HG03469 (cell line): ENCODE measurements around the gene EMILIN1.

ENCODE experiments used
- ATAC-seq: cut with Tn5 transposase; IDR thresholded peaks from one replicate; pipeline ENCODE4 v1.9.1; 2021; ENCODE audit warnings: mild to moderate bottlenecking, moderate library complexity, moderate number of reproducible peaks; ENCODE audit not compliant: unreplicated experiment

Gene EMILIN1

DNA sequence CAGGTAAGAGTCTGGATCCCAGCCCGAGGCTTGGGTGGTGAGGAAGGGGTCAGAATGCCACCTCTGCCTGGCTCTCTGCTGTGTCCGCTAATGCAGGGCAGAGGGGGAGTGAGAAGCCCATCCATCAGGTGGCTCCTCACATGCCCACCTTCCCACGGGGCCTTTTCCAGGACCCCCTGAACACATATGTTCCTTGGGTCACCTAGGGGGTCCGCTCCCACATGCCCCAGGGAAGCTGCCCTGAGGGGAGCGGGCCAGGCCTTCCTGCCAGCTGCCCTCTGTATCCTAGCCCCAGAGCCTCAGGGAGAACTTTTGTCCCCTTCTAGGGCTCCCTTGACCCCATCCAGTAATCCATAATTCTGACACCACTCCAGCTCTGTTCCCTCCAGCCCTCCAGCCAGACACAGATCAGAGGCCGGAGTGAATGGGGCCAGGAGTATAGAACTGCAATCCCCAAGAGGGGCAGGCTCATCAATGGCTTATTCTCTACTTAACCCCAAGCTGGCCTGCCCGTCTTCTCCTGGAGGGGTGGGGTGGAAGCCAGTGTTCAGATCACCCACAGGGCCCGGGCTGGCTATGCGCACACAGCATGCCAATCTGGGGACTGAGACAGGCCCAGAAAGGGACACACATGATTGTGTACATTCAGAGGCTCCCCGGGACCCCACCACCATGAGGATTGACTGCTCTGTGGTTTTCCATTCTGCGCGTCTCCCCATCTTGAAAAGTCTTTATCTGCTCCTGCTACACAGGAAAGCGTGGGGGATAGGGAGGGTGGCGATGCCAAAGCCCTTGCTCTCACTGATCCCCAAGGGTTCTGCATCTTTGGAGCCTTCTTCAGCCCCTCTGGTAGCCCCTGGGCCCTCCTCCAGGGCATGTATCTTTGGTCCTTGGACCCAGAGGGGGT lies 1.1 kb downstream of the EMILIN1 start:
- no peak for ATAC-seq

- ATAC-seq = no peak
Observed at GRCh38 chr2:27080140-27080469, 1.7 kb downstream of the EMILIN1 start.

DNA sequence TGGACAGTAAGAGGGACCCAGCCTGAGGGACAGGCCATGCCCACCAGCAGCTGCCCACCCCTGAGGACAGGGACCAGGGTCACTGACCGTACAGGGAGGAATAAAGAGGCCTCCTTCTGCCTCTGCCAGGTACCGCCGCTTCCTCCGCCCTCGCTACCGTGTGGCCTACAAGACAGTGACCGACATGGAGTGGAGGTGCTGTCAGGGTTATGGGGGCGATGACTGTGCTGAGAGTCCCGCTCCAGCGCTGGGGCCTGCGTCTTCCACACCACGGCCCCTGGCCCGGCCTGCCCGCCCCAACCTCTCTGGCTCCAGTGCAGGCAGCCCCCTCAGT lies 2.2 kb downstream of the EMILIN1 start:
- ATAC-seq = no peak

DNA sequence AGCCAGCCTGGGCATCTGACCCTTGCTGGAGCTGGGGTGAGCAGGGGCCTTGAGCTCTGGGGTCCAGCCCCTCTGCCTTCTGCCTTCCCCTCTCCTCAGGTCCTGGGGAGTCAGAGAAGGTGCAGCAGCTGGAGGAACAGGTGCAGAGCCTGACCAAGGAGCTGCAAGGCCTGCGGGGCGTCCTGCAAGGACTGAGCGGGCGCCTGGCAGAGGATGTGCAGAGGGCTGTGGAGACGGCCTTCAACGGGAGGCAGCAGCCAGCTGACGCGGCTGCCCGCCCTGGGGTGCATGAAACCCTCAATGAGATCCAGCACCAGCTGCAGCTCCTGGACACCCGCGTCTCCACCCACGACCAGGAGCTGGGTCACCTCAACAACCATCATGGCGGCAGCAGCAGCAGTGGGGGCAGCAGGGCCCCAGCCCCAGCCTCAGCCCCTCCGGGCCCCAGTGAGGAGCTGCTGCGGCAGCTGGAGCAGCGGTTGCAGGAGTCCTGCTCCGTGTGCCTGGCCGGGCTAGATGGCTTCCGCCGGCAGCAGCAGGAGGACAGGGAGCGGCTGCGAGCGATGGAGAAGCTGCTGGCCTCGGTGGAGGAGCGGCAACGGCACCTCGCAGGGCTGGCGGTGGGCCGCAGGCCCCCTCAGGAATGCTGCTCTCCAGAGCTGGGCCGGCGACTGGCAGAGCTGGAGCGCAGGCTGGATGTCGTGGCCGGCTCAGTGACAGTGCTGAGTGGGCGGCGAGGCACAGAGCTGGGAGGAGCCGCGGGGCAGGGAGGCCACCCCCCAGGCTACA lies 3.8 kb downstream of the EMILIN1 start:
- no peak for ATAC-seq

GRCh38 chr2:27082773-27083409 lies 4.5 kb downstream of the EMILIN1 start:
- ATAC-seq = no peak

GRCh38 chr2:27083410-27084296 lies 5.2 kb downstream of the EMILIN1 start:
- ATAC-seq = no peak

DNA sequence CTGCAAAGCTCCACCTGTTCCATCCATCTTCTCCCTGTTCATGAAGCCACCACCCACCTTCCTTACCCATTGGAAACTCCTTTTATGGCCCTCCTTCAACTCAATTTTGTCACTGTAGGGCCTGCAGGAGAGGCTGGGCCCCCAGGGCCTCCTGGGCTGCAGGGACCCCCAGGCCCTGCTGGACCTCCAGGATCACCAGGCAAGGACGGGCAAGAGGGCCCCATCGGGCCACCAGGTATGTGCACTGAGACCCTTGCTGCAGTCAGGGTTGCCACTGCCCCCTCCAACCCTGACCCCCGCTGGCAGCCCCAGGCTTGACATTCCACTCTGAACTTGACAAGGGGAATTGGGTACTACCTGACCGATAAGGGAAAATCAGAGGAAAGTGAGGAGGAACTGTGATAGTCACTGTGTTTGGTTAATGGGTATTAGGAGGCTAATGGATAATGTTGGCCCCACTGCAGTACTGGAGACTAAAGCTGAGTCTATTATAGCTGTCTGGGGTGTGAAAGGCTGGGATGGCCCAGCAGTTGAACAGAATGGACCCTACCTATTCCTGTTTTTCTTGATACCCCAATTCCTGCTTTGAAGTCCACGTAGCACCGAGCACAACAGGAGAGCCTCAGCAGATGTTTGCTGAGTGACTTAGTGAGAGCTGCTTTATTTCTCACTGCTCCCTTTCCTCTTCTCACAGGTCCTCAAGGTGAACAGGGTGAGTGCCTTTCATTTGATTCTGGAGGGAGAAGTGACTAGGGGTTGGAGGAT lies 6.1 kb downstream of the EMILIN1 start:
- no peak for ATAC-seq

DNA sequence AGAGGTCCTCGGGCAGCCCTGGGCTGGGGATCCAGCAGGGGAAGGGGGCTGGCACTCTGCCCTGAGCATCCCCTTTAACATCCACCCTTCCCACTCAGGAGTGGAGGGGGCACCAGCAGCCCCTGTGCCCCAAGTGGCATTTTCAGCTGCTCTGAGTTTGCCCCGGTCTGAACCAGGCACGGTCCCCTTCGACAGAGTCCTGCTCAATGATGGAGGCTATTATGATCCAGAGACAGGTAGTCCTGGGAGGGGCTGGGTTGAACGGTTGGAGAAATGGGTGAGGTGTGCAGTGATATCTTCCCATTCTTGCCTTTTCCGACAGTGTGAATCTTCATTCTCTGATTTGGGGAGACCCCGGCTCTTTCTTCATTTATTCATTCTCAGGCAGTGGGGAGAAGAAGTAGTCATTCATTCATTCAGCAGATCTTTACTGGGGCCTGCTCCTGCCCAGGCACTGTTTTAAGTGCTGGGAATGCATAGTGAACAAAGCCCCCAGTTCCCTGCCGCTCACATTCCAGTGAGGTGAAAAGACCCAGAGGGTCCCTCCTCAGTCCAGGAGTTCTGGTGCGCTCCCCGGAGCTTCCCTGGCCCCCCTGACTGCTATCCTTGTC lies 6.8 kb downstream of the EMILIN1 start:
- ATAC-seq = no peak

GRCh38 chr2:27085673-27086089 lies 7.3 kb downstream of the EMILIN1 start:
- peak; percentile 5 for ATAC-seq

DNA sequence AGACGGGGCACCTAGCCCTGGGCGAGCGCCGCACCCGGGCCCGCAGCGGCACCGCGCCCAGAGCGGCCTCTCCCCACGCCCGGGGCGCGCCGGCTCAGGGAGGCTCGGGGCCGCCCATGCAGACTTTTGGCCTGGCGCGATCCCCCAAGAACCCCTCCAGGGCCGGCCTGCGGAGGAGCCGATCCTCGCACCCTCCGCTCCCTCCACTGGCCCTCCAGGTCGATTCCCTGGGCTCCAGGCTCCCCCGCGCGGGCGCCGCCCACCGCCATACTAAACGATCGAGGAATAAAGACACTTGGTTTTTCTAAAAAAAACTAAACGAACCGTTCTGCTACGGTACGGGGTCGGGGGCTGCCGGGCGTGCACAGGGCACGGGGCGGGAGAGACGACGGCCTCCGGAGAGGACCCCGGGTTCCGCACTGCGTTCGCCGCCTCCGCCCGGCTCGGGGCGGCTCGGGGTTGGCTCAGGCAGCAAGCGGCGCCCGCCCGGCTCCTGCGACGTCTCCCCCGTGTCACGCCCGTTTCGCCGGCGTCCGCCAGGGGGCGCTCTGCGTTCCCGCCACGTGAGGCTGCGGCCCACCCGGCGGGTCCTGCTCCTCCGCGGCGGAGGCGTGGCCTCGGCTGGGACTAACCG lies 7.8 kb downstream of the EMILIN1 start:
- peak; percentile 51 for ATAC-seq

GRCh38 chr2:27086724-27087593 lies 8.5 kb downstream of the EMILIN1 start, which contains the start of gene KHK:
TSS of gene KHK (plus strand) at chr2:27086772. CDS start at chr2:27087260, 488 bp downstream.
- ATAC-seq = peak; percentile 0

- no peak for ATAC-seq
Observed at GRCh38 chr2:27087823-27088410, 9.5 kb downstream of the EMILIN1 start.

DNA sequence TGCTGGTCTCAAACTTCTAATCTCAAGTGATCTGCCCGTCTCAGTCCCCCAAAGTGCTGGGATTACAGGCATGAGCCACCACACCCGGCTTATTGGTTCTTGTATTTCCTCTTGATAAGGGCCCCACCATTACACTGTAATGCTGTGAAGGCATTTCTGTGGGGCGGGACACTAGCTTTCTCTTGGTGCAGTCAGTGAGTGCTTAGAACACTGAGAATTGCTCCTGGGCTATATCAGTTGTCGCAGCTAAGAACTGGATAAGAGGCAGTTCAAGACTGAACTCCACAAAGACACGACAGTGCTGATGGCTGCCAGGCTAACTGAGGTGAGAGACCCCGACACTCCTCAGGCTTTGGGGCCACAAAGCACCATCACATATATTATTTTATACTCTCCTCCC lies 10.2 kb downstream of the EMILIN1 start:
- ATAC-seq = no peak

DNA sequence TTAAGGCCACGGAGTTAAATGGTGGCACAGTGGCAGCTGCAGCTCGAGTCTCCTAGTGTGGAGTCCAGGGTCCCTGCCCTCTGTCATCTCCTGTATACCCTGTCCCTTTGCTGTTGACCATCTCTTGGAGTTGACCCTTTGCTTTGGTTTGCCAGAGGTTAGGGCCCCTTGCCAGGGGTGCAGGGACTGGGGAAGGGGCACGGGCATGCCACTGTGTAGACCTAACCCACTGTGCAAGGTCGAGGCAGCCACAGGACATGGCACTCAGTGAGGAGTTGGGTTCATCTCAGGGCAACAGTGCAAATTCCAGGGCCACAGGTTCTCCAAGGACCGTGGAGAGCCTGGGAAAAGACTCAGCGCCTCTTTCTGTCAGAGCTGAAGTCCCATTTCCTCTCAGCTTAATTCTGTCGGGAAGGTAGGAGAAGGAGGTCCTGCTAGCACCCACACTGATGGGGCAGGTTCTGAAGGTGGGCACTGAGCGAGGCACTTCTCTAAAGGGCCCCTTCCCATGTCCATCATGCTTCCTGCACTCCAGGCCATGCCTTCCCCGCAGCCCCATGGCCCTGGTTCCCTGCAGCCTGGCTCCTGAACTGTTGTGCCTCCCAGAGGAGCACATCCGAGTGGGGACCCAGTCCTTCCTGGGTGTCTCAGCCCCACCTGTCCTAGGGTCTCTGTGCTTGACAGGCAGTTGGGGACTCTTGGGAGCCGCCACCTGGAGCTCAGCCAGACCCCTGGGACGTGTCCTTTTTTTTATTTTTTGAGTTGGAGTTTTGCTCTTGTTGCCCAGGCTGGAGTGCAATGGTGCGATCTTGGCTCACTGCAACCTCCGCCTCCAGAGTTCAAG lies 10.9 kb downstream of the EMILIN1 start:
- no peak for ATAC-seq

GRCh38 chr2:27091746-27092695 lies 13.6 kb downstream of the EMILIN1 start:
- ATAC-seq = no peak
